HepG2 (cell line): ENCODE results near the gene GPS1. TPM values are rescaled to one million over a fixed set of nuclear protein-coding genes. Genes with fewer than 3 reads are reported as not detected.
A peak's percentile ranks its signal among the peaks of the same experiment; 100 is the strongest.

Experiments
- ISX ChIP-seq: sonication (generic); formaldehyde crosslinking; conservative IDR thresholded peaks from 2 replicates; pipeline ENCODE4 v1.5.0; 2020; ENCODE audit warnings: missing genetic modification reagents
- MBD4 ChIP-seq: IDR thresholded peaks from 2 replicates; pipeline ENCODE4 v1.6.1; 2012; ENCODE audit warnings: low read length, inconsistent platforms, borderline replicate concordance
- NFYB ChIP-seq: sonication (generic); formaldehyde crosslinking; IDR thresholded peaks from 2 replicates; pipeline ENCODE4 v1.4.0; 2020; ENCODE audit warnings: missing genetic modification reagents
- RAD51 ChIP-seq: fragments of 450-650 bp; IDR thresholded peaks from 2 replicates; pipeline ENCODE4 v1.6.1; 2016; ENCODE audit warnings: borderline replicate concordance
- SAP130 ChIP-seq: IDR thresholded peaks from 2 replicates; pipeline ENCODE4 v1.6.1; 2016; ENCODE audit warnings: low read depth
- YY1 ChIP-seq: IDR thresholded peaks from 2 replicates; pipeline ENCODE4 v1.6.1; 2011; ENCODE audit warnings: low read length, low read depth, moderate library complexity, mild to moderate bottlenecking; ENCODE audit not compliant: insufficient read depth, insufficient replicate concordance
- ZFP36L2 ChIP-seq: sonication (generic); formaldehyde crosslinking; IDR thresholded peaks from 2 replicates; pipeline ENCODE4 v1.4.0; 2020; ENCODE audit warnings: missing genetic modification reagents
- ZNF235 ChIP-seq: sonication (generic); formaldehyde crosslinking; IDR thresholded peaks from 2 replicates; pipeline ENCODE4 v1.8.1; 2023; ENCODE audit warnings: mild to moderate bottlenecking, missing genetic modification reagents, borderline replicate concordance
- polyA plus RNA-seq, 8 experiments: library from polyadenylated mRNA; depleted of rRNA in 3 of 8; stranded (reverse) in 7 of 8; unstranded in 1 of 8; fragments of >200 nt; fragmentation: Illumina TruSeq in 4 of 8; extraction: Trizol in 4 of 8; gene quantifications; 2 replicates each; pipeline versions ENCODE4 v1.2.1 to v1.2.3, GENCODE V29; 2011 to 2016; ENCODE audit warnings: low read depth in 4 of 8, missing spikeins in 1 of 8, mixed read lengths in 1 of 8; ENCODE audit not compliant: insufficient read depth in 1 of 8
- total RNA-seq, 5 experiments: library from RNA; depleted of rRNA; stranded (reverse); fragments of >200 nt; fragmentation: Illumina TruSeq; extraction: Trizol; gene quantifications; 2 replicates each; pipeline ENCODE4 v1.2.3, GENCODE V29; 2016; ENCODE audit warnings: low read depth in 1 of 5
- TF ChIP-seq, protein P1 (sequence below): sonication (generic); formaldehyde crosslinking; IDR thresholded peaks from 2 replicates; pipeline ENCODE4 v1.4.0; 2020; ENCODE audit warnings: missing genetic modification reagents
- TF ChIP-seq, protein P2 (sequence below): sonication (generic); formaldehyde crosslinking; IDR thresholded peaks from 2 replicates; pipeline ENCODE4 v1.8.1; 2023; ENCODE audit warnings: mild to moderate bottlenecking, missing genetic modification reagents
- TF ChIP-seq, protein P3 (sequence below): IDR thresholded peaks from 2 replicates; pipeline ENCODE4 v1.6.1; 2016; ENCODE audit warnings: low read depth
- TF ChIP-seq, protein P4 (sequence below): sonication (generic); formaldehyde crosslinking; IDR thresholded peaks from 2 replicates; pipeline ENCODE4 v1.5.0; 2020; ENCODE audit warnings: mild to moderate bottlenecking, missing genetic modification reagents
- TF ChIP-seq, protein P5 (sequence below): sonication (generic); formaldehyde crosslinking; IDR thresholded peaks from 2 replicates; pipeline ENCODE4 v1.4.0; 2020; ENCODE audit warnings: missing genetic modification reagents
- TF ChIP-seq, protein P6 (sequence below): sonication (generic); formaldehyde crosslinking; IDR thresholded peaks from 2 replicates; pipeline ENCODE4 v1.9.0; 2021; ENCODE audit warnings: missing genetic modification reagents, borderline replicate concordance

GPS1 gene
- total and polyA plus RNA-seq, 2 of the 13 experiments (the other 11 are each of a cell fraction or from before 2014, with no cell fraction given): 124 to 128 TPM

DNA sequence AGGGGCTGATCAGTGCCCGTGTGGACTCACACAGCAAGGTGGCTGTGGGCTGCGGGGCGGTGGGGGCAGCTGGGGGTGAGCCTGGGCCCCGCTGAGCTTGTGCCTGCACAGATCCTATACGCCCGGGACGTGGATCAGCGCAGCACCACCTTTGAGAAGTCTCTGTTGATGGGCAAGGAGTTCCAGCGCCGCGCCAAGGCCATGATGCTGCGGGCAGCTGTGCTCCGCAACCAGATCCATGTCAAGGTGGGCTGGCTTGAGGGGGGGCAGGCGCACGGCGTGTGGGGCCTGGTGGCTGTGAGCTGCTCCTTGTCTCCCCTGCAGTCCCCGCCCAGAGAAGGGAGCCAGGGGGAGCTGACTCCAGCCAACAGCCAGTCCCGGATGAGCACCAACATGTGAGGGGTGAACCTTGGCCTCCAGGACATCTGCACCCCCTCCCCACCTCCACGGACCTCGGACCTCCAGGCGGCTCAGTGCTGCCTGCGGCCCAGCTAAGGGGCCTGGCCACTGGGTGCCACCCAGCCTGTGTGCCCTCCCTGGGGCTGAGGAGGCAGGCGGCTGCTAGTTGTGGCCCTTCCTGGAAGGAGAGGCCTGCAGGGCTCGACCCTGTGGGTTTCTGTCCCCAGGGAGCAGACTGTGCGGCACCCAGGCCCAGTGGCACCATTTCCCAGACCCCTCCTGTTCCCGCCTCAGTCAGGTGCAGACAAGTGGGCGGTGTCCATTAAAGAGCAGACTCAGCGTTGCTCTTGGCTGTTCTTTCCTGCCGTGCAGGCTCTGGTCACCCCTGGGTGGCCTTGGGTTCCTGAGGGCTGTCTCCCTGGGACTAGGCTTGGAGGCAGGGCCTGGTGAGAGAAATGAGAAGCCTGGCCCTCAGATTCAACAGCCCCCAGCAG lies 5.3 kb downstream of the GPS1 start (continued):
- TF ChIP-seq, protein P1, sequence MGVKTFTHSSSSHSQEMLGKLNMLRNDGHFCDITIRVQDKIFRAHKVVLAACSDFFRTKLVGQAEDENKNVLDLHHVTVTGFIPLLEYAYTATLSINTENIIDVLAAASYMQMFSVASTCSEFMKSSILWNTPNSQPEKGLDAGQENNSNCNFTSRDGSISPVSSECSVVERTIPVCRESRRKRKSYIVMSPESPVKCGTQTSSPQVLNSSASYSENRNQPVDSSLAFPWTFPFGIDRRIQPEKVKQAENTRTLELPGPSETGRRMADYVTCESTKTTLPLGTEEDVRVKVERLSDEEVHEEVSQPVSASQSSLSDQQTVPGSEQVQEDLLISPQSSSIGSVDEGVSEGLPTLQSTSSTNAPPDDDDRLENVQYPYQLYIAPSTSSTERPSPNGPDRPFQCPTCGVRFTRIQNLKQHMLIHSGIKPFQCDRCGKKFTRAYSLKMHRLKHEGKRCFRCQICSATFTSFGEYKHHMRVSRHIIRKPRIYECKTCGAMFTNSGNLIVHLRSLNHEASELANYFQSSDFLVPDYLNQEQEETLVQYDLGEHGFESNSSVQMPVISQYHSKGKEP (CRISPR knock-in tag): no peak
- TF ChIP-seq ZFP36L2 (CRISPR knock-in tag) (no peak), RAD51 (no peak), NFYB (CRISPR knock-in tag) (no peak), YY1 (no peak), SAP130 (CRISPR knock-in tag) (peak; percentile 83), MBD4 (no peak), ISX (CRISPR knock-in tag) (no peak), ZNF235 (CRISPR knock-in tag) (0 out of 2 replicates have a peak, but pooled peaks have one; percentile 41)
- TF ChIP-seq, protein P2, sequence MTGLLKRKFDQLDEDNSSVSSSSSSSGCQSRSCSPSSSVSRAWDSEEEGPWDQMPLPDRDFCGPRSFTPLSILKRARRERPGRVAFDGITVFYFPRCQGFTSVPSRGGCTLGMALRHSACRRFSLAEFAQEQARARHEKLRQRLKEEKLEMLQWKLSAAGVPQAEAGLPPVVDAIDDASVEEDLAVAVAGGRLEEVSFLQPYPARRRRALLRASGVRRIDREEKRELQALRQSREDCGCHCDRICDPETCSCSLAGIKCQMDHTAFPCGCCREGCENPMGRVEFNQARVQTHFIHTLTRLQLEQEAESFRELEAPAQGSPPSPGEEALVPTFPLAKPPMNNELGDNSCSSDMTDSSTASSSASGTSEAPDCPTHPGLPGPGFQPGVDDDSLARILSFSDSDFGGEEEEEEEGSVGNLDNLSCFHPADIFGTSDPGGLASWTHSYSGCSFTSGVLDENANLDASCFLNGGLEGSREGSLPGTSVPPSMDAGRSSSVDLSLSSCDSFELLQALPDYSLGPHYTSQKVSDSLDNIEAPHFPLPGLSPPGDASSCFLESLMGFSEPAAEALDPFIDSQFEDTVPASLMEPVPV (CRISPR knock-in tag): no peak; the same call in 1 of the 2 replicates
- TF ChIP-seq, protein P3, sequence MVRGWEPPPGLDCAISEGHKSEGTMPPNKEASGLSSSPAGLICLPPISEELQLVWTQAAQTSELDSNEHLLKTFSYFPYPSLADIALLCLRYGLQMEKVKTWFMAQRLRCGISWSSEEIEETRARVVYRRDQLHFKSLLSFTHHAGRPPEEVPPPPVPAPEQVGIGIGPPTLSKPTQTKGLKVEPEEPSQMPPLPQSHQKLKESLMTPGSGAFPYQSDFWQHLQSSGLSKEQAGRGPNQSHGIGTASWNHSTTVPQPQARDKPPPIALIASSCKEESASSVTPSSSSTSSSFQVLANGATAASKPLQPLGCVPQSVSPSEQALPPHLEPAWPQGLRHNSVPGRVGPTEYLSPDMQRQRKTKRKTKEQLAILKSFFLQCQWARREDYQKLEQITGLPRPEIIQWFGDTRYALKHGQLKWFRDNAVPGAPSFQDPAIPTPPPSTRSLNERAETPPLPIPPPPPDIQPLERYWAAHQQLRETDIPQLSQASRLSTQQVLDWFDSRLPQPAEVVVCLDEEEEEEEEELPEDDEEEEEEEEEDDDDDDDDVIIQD (CRISPR knock-in tag): peak; percentile 21; the same call in 1 of the 2 replicates
- TF ChIP-seq, protein P4, sequence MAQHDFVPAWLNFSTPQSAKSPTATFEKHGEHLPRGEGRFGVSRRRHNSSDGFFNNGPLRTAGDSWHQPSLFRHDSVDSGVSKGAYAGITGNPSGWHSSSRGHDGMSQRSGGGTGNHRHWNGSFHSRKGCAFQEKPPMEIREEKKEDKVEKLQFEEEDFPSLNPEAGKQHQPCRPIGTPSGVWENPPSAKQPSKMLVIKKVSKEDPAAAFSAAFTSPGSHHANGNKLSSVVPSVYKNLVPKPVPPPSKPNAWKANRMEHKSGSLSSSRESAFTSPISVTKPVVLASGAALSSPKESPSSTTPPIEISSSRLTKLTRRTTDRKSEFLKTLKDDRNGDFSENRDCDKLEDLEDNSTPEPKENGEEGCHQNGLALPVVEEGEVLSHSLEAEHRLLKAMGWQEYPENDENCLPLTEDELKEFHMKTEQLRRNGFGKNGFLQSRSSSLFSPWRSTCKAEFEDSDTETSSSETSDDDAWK (CRISPR knock-in tag): no peak
- TF ChIP-seq, protein P5, sequence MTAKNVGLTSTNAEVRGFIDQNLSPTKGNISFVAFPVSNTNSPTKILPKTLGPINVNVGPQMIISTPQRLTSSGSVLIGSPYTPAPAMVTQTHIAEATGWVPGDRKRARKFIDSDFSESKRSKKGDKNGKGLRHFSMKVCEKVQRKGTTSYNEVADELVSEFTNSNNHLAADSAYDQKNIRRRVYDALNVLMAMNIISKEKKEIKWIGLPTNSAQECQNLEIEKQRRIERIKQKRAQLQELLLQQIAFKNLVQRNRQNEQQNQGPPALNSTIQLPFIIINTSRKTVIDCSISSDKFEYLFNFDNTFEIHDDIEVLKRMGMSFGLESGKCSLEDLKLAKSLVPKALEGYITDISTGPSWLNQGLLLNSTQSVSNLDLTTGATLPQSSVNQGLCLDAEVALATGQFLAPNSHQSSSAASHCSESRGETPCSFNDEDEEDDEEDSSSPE (CRISPR knock-in tag): peak; percentile 65
- TF ChIP-seq, protein P6, sequence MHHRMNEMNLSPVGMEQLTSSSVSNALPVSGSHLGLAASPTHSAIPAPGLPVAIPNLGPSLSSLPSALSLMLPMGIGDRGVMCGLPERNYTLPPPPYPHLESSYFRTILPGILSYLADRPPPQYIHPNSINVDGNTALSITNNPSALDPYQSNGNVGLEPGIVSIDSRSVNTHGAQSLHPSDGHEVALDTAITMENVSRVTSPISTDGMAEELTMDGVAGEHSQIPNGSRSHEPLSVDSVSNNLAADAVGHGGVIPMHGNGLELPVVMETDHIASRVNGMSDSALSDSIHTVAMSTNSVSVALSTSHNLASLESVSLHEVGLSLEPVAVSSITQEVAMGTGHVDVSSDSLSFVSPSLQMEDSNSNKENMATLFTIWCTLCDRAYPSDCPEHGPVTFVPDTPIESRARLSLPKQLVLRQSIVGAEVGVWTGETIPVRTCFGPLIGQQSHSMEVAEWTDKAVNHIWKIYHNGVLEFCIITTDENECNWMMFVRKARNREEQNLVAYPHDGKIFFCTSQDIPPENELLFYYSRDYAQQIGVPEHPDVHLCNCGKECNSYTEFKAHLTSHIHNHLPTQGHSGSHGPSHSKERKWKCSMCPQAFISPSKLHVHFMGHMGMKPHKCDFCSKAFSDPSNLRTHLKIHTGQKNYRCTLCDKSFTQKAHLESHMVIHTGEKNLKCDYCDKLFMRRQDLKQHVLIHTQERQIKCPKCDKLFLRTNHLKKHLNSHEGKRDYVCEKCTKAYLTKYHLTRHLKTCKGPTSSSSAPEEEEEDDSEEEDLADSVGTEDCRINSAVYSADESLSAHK (CRISPR knock-in tag): no peak
- TF ChIP-seq, all 625 proteins: peak for 257
